GM21619 (cell line): Measurements from ENCODE around the gene MT1H.
"Not testable (repeated sequence)": the region's sequence is repeated elsewhere in the genome, so short reads cannot be mapped to it uniquely, and the experiment has no call there.

Source experiments
- ATAC-seq: cut with Tn5 transposase; IDR thresholded peaks from one replicate; pipeline ENCODE4 v1.9.1; 2021; ENCODE audit not compliant: unreplicated experiment

The MT1H gene

GRCh38 chr16:56711862-56712261 lies 42.2 kb downstream of the MT1H start:
- ATAC-seq: no peak

GRCh38 chr16:56713794-56714193 lies 44.2 kb downstream of the MT1H start:
- no peak for ATAC-seq

GRCh38 chr16:56715126-56715525 lies 45.5 kb downstream of the MT1H start:
- no peak for ATAC-seq

- ATAC-seq: no peak
Observed at GRCh38 chr16:56716761-56717160, 47.1 kb downstream of the MT1H start.

GRCh38 chr16:56717532-56717931 lies 47.9 kb downstream of the MT1H start:
- ATAC-seq: not testable (repeated sequence)
